GM12892 (cell line): ENCODE results near the gene CHRNA1.
A peak's percentile ranks its signal among the peaks of the same experiment; 100 is the strongest.

Experiments used
- DNase-seq: peaks from one replicate; pipeline ENCODE4 v3.0.0; 2011; ENCODE audit not compliant: insufficient read length
- FAIRE-seq: peaks from 2 replicates; lab custom pipeline; 2011; peaks lifted over from hg19 to GRCh38; lab: Jason Lieb, UNC
- POLR2A ChIP-seq: IDR thresholded peaks from 2 replicates; pipeline ENCODE4 v1.6.1; 2011; ENCODE audit warnings: low read depth, low read length, control low read depth
- POLR2AphosphoS5 ChIP-seq: IDR thresholded peaks from 2 replicates; pipeline ENCODE4 v1.6.1; 2011; ENCODE audit warnings: low read depth, low read length, control low read depth
- TAF1 ChIP-seq: IDR thresholded peaks from 2 replicates; pipeline ENCODE4 v1.6.1; 2011; ENCODE audit warnings: low read depth, mild to moderate bottlenecking, control low read depth, low read length, borderline replicate concordance

Gene CHRNA1

DNA sequence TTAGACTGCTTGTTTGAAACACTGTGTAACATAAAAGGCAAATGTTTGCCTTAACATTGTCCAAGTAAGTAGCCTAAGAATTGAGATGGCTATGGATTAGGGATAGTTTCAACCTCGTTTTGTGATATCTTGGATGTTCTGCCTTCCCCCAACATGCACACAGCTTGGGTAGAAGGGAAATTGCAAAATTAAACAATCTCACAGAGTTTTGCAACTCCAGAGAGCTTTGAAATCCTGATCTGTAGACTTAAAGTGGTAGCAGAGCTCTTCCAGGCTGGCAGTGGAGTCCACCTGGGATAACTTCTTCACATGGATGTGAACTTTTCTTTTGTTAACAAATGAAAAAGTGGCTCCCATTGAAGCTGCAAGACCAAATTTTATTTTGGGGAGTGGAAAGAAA lies 59.6 kb downstream of the CHRNA1 start:
- TF ChIP-seq TAF1 (no peak), POLR2A (no peak), POLR2AphosphoS5 (no peak)
- DNase-seq (no peak), FAIRE-seq (no peak)

DNA sequence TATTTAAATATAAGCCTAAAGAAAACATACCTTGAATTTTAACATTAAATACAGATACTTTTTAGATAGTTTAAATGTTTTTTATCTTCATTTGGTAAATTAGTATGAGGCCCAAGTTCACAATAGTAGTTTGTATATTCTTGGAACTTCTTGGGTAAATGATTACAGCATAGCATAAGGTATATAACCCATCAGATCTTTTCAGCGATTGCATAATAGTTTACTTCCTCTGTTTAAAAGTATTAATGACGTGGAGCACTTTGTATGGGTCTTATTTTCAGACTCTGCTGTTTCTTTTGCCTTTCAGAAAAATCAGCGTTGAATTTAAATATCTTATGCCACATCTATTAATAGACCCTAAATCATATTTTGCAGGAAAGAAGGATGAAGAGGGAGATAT lies 60.2 kb downstream of the CHRNA1 start:
- DNase-seq (no peak), FAIRE-seq (no peak)
- TF ChIP-seq POLR2A: no peak
- TF ChIP-seq TAF1: no peak
- no peak for TF ChIP-seq POLR2AphosphoS5

DNA sequence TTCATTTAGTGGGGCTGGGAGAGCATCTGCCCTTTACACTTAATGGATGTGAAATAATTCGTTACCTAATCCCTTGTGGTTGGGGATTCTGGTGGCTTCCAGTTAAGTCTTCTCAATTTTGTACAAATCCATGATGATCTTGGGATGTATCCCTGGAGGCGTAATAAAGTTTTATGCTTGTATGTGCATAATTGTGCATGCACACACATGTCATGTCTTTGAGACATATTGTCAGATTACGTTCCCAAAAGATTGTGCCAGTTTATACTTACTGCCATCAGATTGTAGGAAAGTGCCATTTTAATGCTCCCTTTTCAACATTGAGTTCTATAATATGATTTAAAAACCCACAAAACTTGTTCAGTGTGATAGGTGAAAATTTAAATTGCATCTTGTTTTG lies 60.8 kb downstream of the CHRNA1 start:
- DNase-seq: no peak
- no peak for FAIRE-seq
- TF ChIP-seq TAF1: no peak
- TF ChIP-seq POLR2AphosphoS5: no peak
- no peak for TF ChIP-seq POLR2A

DNA sequence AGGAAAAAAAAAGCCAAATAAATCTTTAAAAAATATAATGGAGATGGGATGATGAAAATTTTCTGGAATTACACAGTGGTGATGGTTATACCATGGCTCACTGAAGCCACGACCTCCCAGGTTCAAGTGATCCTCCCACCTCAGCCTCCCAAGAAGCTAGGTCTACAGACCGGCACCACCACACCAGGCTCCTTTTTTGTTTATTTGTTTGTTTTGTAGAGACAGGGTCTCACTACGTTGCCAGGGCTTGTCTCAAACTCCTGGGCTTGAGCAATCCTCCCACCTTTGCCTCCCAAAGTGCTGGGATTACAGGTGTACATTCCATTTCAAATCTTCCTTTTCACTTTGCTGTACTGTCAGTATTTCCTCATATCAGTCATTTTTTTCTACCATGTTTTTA lies 61.7 kb downstream of the CHRNA1 start:
- no peak for TF ChIP-seq POLR2AphosphoS5
- no peak for TF ChIP-seq POLR2A
- no peak for TF ChIP-seq TAF1
- no peak for FAIRE-seq
- no peak for DNase-seq

DNA sequence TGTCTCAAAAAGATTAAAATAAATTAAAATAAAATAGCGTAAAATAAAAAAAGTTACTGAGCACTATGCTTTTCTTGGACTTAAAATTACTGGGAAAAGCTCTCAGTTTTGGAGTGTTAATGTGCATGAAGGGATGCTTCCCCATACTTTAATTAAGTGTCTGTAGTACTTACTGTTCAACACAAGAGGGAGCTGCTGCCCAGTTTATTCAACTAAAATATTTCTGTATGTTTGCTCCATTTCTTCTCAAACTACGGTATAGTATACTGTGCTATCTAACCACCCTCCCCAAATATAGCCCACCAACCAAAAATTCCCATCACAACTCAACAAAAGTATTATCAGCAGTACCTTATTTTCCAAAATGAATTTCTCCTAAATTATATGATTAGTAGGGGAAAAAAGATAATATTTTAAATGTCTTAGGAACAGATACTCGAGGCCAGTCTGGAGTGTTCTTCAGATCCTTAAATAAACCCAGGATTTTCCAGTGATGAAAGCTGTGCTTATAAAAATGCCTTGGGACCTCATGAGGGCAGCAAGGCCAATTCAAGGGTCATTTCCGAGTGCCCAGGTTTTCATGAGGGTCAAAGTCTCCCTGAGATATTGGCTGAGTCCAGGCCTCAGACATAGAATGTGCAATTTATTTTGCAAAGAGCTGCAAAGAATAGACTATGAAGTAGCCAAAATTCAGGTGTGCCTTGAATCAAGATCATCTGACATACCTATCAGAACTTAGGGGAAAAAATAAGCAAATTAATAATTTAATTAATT lies 64.1 kb downstream of the CHRNA1 start:
- FAIRE-seq: no peak
- DNase-seq: peak; percentile 19
- TF ChIP-seq POLR2A (no peak), TAF1 (no peak), POLR2AphosphoS5 (no peak)
